ENCODE data around the gene SLCO1C1. TPM values are rescaled to one million over a fixed set of nuclear protein-coding genes. Genes with fewer than 3 reads are reported as not detected.

SLCO1C1 gene
- total and polyA plus RNA-seq, 9 of the 15 experiments (the other 6 are each of a cell fraction or from before 2014, with no cell fraction given) = not detected

GRCh38 chr12:20653871-20654270, 41.3 kb upstream of the SLCO1C1 start:
- Histone ChIP-seq H4K20me1 (replicated peaks; ENCODE audit: control insufficient read depth, insufficient read depth, low read length) (no peaks in the 10 kb centered on the region), H3K79me2 (ENCODE audit: control insufficient read depth, insufficient read depth, low read length) (no peaks in the 10 kb centered on the region), H3K36me3 (ENCODE audit: control insufficient read depth, insufficient read depth, low read length) (no peaks in the 10 kb centered on the region), H3K4me3 (no peak overlapping the region), H3K9me3 (replicated peaks; ENCODE audit: control insufficient read depth, insufficient read depth, low read depth, low read length) (no peaks in the 10 kb centered on the region), H3K4me1 (replicated peaks in 1 of 2; ENCODE audit: control insufficient read depth in 2 of 2, insufficient read depth in 2 of 2, low read length in 2 of 2) (no peaks in the 10 kb centered on the region), H3K27me3 (ENCODE audit: control insufficient read depth in 2 of 2, insufficient read depth in 2 of 2, low read length in 2 of 2) (no peaks in the 10 kb centered on the region), H3K27ac (ENCODE audit: extremely low read depth, low read depth, low read length) (no peak overlapping the region), H2AFZ (ENCODE audit: low read depth, low read length) (no peak overlapping the region), H3K9ac (ENCODE audit: insufficient read depth in 1 of 2, low read depth in 2 of 2, low read length in 2 of 2) (no peak overlapping the region), H3K4me2 (ENCODE audit: insufficient read depth, low read length) (no peak overlapping the region), H3K9me1 (ENCODE audit: control insufficient read depth, insufficient read depth, low read length) (no peaks in the 10 kb centered on the region)
- POLR2A ChIA-PET = no interaction called here
- FAIRE-seq = no peak
- in situ Hi-C loops (cut with MboI) (no loop called here), intact Hi-C loops (cut with micrococcal nuclease) (no loop called here)
- ATAC-seq = no peak
- BruUV-seq (replicated peaks) = no TSS peak
- no peak for DNase-seq (ENCODE audit: extremely low read depth in 1 of 4, low spot score in 3 of 4)
- WGBS (ENCODE audit: insufficient coverage, low coverage, missing lambda C conversion rate) = 0% methylated on average over 2 of the region's 2 CpGs
- CTCF ChIA-PET (ENCODE audit: low intra/inter-chr PET ratio) = no interaction called here
- TF ChIP-seq DDX20 (tag; IDR thresholded peaks at IDR 0.05; ENCODE audit: low read depth) (no peak), CREB3L1 (IDR thresholded peaks at IDR 0.05; ENCODE audit: borderline replicate concordance, low read depth) (no peak), TFAP4 (CRISPR knock-in tag; IDR thresholded peaks at IDR 0.05; ENCODE audit: borderline replicate concordance) (no peak), FOSL1 (tag; conservative IDR thresholded peaks at IDR 0.05) (no peak), ZNF212 (CRISPR knock-in tag; IDR thresholded peaks at IDR 0.05) (no peak), BRF2 (IDR thresholded peaks at IDR 0.05; ENCODE audit: borderline replicate concordance, insufficient read depth, insufficient read length) (no peak), HINFP (tag; conservative IDR thresholded peaks at IDR 0.05; ENCODE audit: low read depth) (no peak), ZFX (CRISPR knock-in tag; IDR thresholded peaks at IDR 0.05) (no peak), CBX3 (IDR thresholded peaks at IDR 0.05; ENCODE audit: borderline replicate concordance in 1 of 2, low read length in 2 of 2) (no peak), MYNN (IDR thresholded peaks at IDR 0.05) (no peak), MYNN (CRISPR knock-in tag; IDR thresholded peaks at IDR 0.05) (no peak), THAP12 (CRISPR knock-in tag; IDR thresholded peaks at IDR 0.05) (no peak), ATF3 (IDR thresholded peaks at IDR 0.05) (no peak), ATF3 (CRISPR knock-in tag; conservative IDR thresholded peaks at IDR 0.05) (no peak), HOXB6 (CRISPR knock-in tag; IDR thresholded peaks at IDR 0.05; ENCODE audit: borderline replicate concordance) (no peak)
